K562 (cell line): Measurements from ENCODE around the gene IGSF8. TPM values are rescaled to one million over a fixed set of nuclear protein-coding genes. Genes with fewer than 3 reads are reported as not detected.

Experiments used
- ATAC-seq: fragments of 200-7000 bp; cut with Tn5 transposase; 3 replicates; pipeline ENCODE4 v1.9.1; 2020; ENCODE audit warnings: moderate library complexity
- BruUV-seq: library from RNA; stranded (reverse); fragments of 400-500 nt; replicated peaks from 2 replicates; lab custom pipeline; 2021; lab: Mats Ljungman, UMichigan
- CTCF ChIA-PET: fragments of 300-600 bp; formaldehyde crosslinking; extraction: SDS; loops from one replicate; lab custom pipeline; 2021; ENCODE audit warnings: low intra/inter-chr PET ratio; lab: Yijun Ruan, JAX
- POLR2A ChIA-PET: fragments of 300-600, 350-650 bp; sonication (Branson Sonifier 250); formaldehyde crosslinking; extraction: SDS; loops from one replicate; lab custom pipeline; 2021; ENCODE audit warnings: antibody characterized with exemption, inconsistent platforms; lab: Yijun Ruan, JAX
- DNase-seq, 4 experiments: peaks; one replicate each; pipeline versions ENCODE4 v3.0.0 to v3.0.0-alpha.2; 2011 to 2018; ENCODE audit warnings: low spot score in 3 of 4, mixed read lengths in 3 of 4; ENCODE audit errors: extremely low read depth in 1 of 4
- FAIRE-seq: peaks from 2 replicates; lab custom pipeline; 2011; peaks lifted over from hg19 to GRCh38; lab: Jason Lieb, UNC
- H2AFZ ChIP-seq: 2 replicates; pipeline ENCODE4 v1.6.0; 2011; ENCODE audit warnings: low read depth, low read length, control low read depth, inconsistent platforms
- H3K27ac ChIP-seq: fragments of 200-600 bp; 3 replicates; pipeline ENCODE4 v1.8.0; 2011; ENCODE audit warnings: low read depth, mild to moderate bottlenecking, control low read depth, inconsistent platforms, low read length, moderate library complexity, mixed read lengths; ENCODE audit errors: extremely low read depth
- H3K27me3 ChIP-seq, 2 experiments: fragments of 300-600 bp in 1 of 2; 2 replicates in 1 of 2; 3 replicates in 1 of 2; pipeline versions ENCODE4 v1.6.0 to v1.8.0; 2011; ENCODE audit warnings: inconsistent platforms in 2 of 2, low read length in 2 of 2, mild to moderate bottlenecking in 1 of 2, mixed read lengths in 1 of 2, moderate library complexity in 1 of 2; ENCODE audit not compliant: control insufficient read depth in 2 of 2, insufficient read depth in 2 of 2
- H3K36me3 ChIP-seq: fragments of 300-600 bp; 3 replicates; pipeline ENCODE4 v1.8.0; 2011; ENCODE audit warnings: mild to moderate bottlenecking, low read length, inconsistent platforms; ENCODE audit not compliant: control insufficient read depth, insufficient read depth
- H3K4me1 ChIP-seq, 2 experiments: fragments of 200-600 bp in 1 of 2; replicated peaks in 1 of 2; 2 replicates in 1 of 2; 3 replicates in 1 of 2; pipeline versions ENCODE4 v1.5.1 to v1.8.0; 2011; ENCODE audit warnings: inconsistent platforms in 2 of 2, low read length in 2 of 2, mild to moderate bottlenecking in 1 of 2, mixed read lengths in 1 of 2, moderate library complexity in 1 of 2; ENCODE audit not compliant: control insufficient read depth in 2 of 2, insufficient read depth in 2 of 2
- H3K4me2 ChIP-seq: 2 replicates; pipeline ENCODE4 v1.6.1; 2011; ENCODE audit warnings: low read length, control low read depth, inconsistent platforms, mixed read lengths; ENCODE audit not compliant: insufficient read depth
- H3K4me3 ChIP-seq: fragments of 200-600 bp; sonication (generic), shearing (Covaris generic); 2 replicates; pipeline ENCODE4 v1.5.1; 2016; ENCODE audit warnings: control low read depth, inconsistent platforms
- H3K79me2 ChIP-seq: fragments of 200-600 bp; 3 replicates; pipeline ENCODE4 v1.8.0; 2011; ENCODE audit warnings: low read length, inconsistent platforms; ENCODE audit not compliant: control insufficient read depth, insufficient read depth
- H3K9ac ChIP-seq, 2 experiments: 2 replicates each; pipeline versions ENCODE4 v1.6.0 to v1.6.1; 2011; ENCODE audit warnings: low read depth in 2 of 2, low read length in 2 of 2, control low read depth in 1 of 2, inconsistent platforms in 1 of 2, mild to moderate bottlenecking in 1 of 2, mixed read lengths in 1 of 2; ENCODE audit not compliant: insufficient read depth in 1 of 2
- H3K9me1 ChIP-seq: one replicate; pipeline ENCODE4 v1.6.0; 2011; ENCODE audit warnings: inconsistent platforms, mild to moderate bottlenecking, low read length, moderate library complexity; ENCODE audit not compliant: control insufficient read depth, insufficient read depth
- H3K9me3 ChIP-seq: replicated peaks from 2 replicates; pipeline ENCODE4 v1.5.1; 2011; ENCODE audit warnings: low read depth, low read length, inconsistent platforms; ENCODE audit not compliant: control insufficient read depth, insufficient read depth
- H4K20me1 ChIP-seq: replicated peaks from 2 replicates; pipeline ENCODE4 v1.6.1; 2011; ENCODE audit warnings: low read length, inconsistent platforms, mixed read lengths; ENCODE audit not compliant: control insufficient read depth, insufficient read depth
- CBX3 ChIP-seq, 2 experiments: IDR thresholded peaks; 1 replicate in 1 of 2; 2 replicates in 1 of 2; pipeline ENCODE4 v1.6.1; 2012; ENCODE audit warnings: inconsistent platforms in 2 of 2, low read length in 2 of 2, borderline replicate concordance in 1 of 2, control low read depth in 1 of 2
- EGR1 ChIP-seq: fragments of 450-650 bp; conservative IDR thresholded peaks from 2 replicates; pipeline ENCODE4 v1.6.1; 2017; ENCODE audit warnings: mild to moderate bottlenecking
- WGBS: fragments of 100-300 bp; shearing (Covaris generic); methylation state at CpG from one replicate; pipeline ENCODE4 v1.1.6; 2016; ENCODE audit warnings: low coverage, mixed read lengths; ENCODE audit not compliant: insufficient coverage; ENCODE audit errors: missing lambda C conversion rate; 5-methylcytosine and 5-hydroxymethylcytosine counted together
- in situ Hi-C: fragments of 300-500 bp; cut with MboI; formaldehyde crosslinking; loops from 4 replicates; pipeline ENCODE4 v1.15.0; 2018; ENCODE audit warnings: inconsistent platforms, mixed read lengths
- intact Hi-C: fragments of 100-400 bp; cut with micrococcal nuclease; formaldehyde crosslinking; loops from 2 replicates; pipeline ENCODE4 v1.14.2; 2022
- polyA plus RNA-seq, 8 experiments: library from polyadenylated mRNA; depleted of rRNA in 4 of 8; stranded (reverse) in 5 of 8; unstranded in 3 of 8; fragments of >200 nt; fragmentation: Nextera tagmentation in 2 of 8; fragmentation: Illumina TruSeq in 1 of 8; extraction: Ambion mirVana in 2 of 8; extraction: Trizol in 1 of 8; gene quantifications; 2 replicates each; pipeline versions ENCODE4 v1.2.1 to v1.2.3, GENCODE V29; 2011 to 2014; ENCODE audit warnings: inconsistent platforms in 1 of 8, missing spikeins in 1 of 8
- total RNA-seq, 7 experiments: library from RNA; depleted of rRNA in 6 of 7; stranded (reverse); fragments of >200 nt in 6 of 7; fragmentation: Illumina TruSeq in 2 of 7; extraction: Trizol in 2 of 7; gene quantifications; 2 replicates each; pipeline versions ENCODE4 v1.2.1 to v1.2.3, GENCODE V29; 2011 to 2021; ENCODE audit warnings: low replicate concordance in 1 of 7

The IGSF8 gene
- total and polyA plus RNA-seq, 9 of the 15 experiments (the other 6 are each of a cell fraction or from before 2014, with no cell fraction given): 0.32 to 11.7 (median 3.2) TPM

DNA sequence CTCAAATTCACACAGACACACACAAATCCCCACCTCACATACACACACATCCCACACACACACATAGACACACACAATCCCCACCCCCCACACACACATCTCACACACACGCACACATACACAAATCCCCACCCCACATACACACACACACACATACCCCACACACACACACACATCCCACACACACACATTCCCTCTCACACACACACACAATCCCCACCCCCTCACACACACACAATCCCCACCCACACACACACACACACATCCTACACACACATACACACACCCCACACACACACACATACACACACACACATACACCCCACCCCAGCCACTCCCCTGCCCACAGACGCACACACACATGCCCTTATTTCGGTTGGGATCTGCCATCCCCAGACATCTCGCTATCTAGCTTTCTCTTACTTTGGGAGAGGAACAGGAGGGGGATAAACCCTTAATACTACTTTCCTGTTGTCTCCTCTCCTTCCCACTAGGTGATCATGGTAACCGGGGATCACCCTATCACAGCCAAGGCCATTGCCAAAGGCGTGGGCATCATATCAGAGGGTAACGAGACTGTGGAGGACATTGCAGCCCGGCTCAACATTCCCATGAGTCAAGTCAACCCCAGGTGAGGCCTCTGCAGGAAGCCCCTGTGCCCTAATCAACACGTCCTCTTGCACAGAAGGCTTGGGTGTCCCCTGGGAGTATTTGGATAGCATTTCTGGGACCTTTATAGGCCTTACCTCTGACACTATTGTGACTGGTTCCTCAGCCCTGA is 35.8 kb upstream of the IGSF8 start:
- H3K27ac ChIP-seq: no peak overlapping the region
- no peak for ATAC-seq
- intact Hi-C loops (no loop called here), in situ Hi-C loops (no loop called here)
- no TSS peak for BruUV-seq
- H3K27me3 ChIP-seq: peaks cover 40 to 74% of the 10 kb centered on the region in 2 experiments; a peak in 4 of 5 replicates
- no peak overlapping the region for H2AFZ ChIP-seq
- no peak for DNase-seq
- H3K36me3 ChIP-seq: no peaks in the 10 kb centered on the region
- H3K9ac ChIP-seq: no peak overlapping the region
- H3K4me2 ChIP-seq: no peak overlapping the region
- WGBS: 2% methylated on average over 8 of the region's 9 CpGs
- TF ChIP-seq EGR1: 0 out of 2 replicates have a peak, but pooled peaks have one; percentile 12
- TF ChIP-seq CBX3 (IDR thresholded peaks at IDR 0.05; ENCODE audit: borderline replicate concordance in 1 of 2, low read length in 2 of 2): no peak
- H3K9me1 ChIP-seq: no peaks in the 10 kb centered on the region
- no peak overlapping the region for H3K4me3 ChIP-seq
- H3K4me1 ChIP-seq: no peaks in the 10 kb centered on the region
- FAIRE-seq: no peak
- no peaks in the 10 kb centered on the region for H3K9me3 ChIP-seq
- ChIA-PET POLR2A (interaction anchor here (0.6 to 1.6 kb wide), 2 partner anchors 14 to 1852 kb away, joined by 3 read pairs; no protein-coding TSS in a partner anchor), CTCF (interaction anchor here (0.6 kb wide), 1 partner anchor 1249 kb away, joined by 3 read pairs; no protein-coding TSS in a partner anchor)
- peaks cover 3% of the 10 kb centered on the region; the same call in 1 of the 2 replicates for H4K20me1 ChIP-seq
- H3K79me2 ChIP-seq: no peaks in the 10 kb centered on the region
